GM19351 (cell line): ENCODE measurements around the gene DHRS1.

Source experiments
- ATAC-seq: cut with Tn5 transposase; IDR thresholded peaks from one replicate; pipeline ENCODE4 v1.9.1; 2021; ENCODE audit warnings: mild to moderate bottlenecking, moderate library complexity; ENCODE audit not compliant: unreplicated experiment

Gene DHRS1

GRCh38 chr14:24267516-24267915, 32.1 kb downstream of the DHRS1 start:
- no peak for ATAC-seq

GRCh38 chr14:24266344-24267244, 33.0 kb downstream of the DHRS1 start:
- ATAC-seq, result no peak

- ATAC-seq, result no peak
Measured at GRCh38 chr14:24264298-24264697, 35.3 kb downstream of the DHRS1 start.

GRCh38 chr14:24263848-24264247, 35.7 kb downstream of the DHRS1 start:
- ATAC-seq, result no peak

- no peak for ATAC-seq
Measured at GRCh38 chr14:24262821-24263733, 36.5 kb downstream of the DHRS1 start, which contains the start of gene TGM1. TSS of gene TGM1 (minus strand) at chr14:24263177. CDS start at chr14:24262352, 825 bp downstream.

- ATAC-seq, result no peak
Measured at GRCh38 chr14:24261969-24262327, 37.6 kb downstream of the DHRS1 start.

GRCh38 chr14:24261256-24261968, 38.2 kb downstream of the DHRS1 start:
- no peak for ATAC-seq

- ATAC-seq, result no peak
Measured at GRCh38 chr14:24260780-24261157, 38.8 kb downstream of the DHRS1 start.

GRCh38 chr14:24260026-24260779, 39.4 kb downstream of the DHRS1 start:
- no peak for ATAC-seq

GRCh38 chr14:24259282-24260025, 40.1 kb downstream of the DHRS1 start:
- no peak for ATAC-seq

- ATAC-seq, result no peak
Measured at GRCh38 chr14:24258548-24259265, 40.9 kb downstream of the DHRS1 start.

GRCh38 chr14:24258119-24258518, 41.5 kb downstream of the DHRS1 start:
- no peak for ATAC-seq

GRCh38 chr14:24256960-24257359, 42.6 kb downstream of the DHRS1 start:
- ATAC-seq, result no peak

- ATAC-seq, result no peak
Measured at GRCh38 chr14:24255931-24256711, 43.5 kb downstream of the DHRS1 start.

GRCh38 chr14:24255438-24255837, 44.1 kb downstream of the DHRS1 start:
- ATAC-seq, result no peak

- no peak for ATAC-seq
Measured at GRCh38 chr14:24254630-24255392, 44.8 kb downstream of the DHRS1 start.

- no peak for ATAC-seq
Measured at GRCh38 chr14:24253936-24254335, 45.6 kb downstream of the DHRS1 start.
